GM12874 (cell line): ENCODE results near the gene PRTG.

ENCODE experiments used
- CTCF ChIP-seq: IDR thresholded peaks from 2 replicates; pipeline ENCODE4 v1.5.1; 2011; ENCODE audit warnings: low read depth, mild to moderate bottlenecking, control low read depth, low read length, moderate library complexity; ENCODE audit not compliant: insufficient read depth

PRTG gene

GRCh38 chr15:55740359-55740878, 2.5 kb downstream of the PRTG start:
- no peak for TF ChIP-seq CTCF

DNA sequence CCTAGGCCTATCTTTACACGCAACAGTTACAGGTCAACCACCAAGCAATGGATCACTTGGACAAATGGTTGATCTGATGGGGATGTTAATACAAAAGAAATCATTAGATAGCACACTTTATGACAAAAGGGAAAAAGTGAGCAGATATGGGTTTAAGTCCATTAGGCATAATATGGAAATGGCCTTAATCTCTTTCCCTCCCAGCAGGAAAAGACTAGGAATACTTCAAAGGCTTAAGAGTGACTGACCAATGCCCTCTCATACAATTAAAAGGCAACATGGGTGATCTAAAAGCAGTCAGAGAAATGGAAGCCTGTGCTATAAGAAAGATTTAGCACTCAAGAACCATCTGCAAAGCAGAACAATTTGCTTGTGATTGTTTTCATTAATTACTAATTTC, 3.3 kb downstream of the PRTG start:
- no peak for TF ChIP-seq CTCF

DNA sequence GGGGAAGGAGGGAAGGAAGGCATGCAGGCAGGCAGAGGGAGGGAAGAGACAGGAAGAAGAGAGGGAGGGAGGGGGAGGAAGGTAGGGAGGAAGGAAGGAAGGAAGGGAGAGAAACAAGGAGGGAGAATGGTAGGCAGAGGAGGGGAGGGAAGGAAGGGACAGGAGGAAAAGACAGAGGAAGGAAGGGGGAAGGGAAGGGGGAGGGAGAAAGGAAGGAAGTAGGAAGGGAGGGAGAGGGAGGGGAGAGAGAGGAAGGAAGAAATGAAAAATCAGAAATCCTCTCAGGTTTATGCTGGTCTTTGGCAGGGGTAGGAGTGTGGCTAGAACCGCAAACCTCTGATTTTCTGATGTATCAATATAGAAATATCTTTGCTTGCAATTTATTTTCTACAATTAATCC, 4.2 kb downstream of the PRTG start:
- no peak for TF ChIP-seq CTCF

DNA sequence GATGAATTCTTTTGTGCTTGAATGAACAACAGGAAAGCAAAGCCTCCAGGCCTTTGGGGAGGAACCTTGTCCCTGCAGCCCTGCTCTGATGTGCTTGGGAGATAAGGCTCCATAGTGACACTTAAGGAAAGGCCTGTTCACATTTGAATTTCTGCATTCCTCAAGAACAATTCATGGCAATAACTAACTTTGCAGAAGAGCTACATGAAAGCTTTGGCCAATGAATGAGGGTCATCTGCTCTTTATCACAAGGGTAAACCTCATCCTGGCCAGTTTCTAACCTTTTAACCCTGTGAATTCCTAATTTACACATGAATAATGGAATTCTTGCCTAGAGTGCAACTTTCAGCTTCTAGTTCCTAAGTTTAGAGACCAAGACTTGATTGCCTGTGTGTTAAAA, 5.6 kb downstream of the PRTG start:
- no peak for TF ChIP-seq CTCF

DNA sequence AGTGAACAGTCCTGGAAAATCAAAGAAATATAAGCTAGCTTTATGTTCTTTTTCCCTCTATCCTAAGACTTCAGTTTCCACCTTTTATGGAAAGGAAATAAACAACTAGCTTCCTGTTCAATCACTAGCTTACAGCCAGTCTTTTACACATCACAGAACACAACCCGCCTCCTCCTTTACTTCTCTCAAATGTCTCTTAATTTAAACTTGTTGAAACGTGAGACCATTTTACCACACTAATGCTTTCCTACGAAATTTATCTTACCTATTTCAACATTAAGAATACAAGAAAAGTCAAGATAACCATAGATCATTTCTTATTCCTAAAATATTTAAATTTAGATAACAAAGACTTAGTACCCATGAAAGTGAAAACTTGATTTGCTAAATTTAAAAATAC, 6.2 kb downstream of the PRTG start:
- TF ChIP-seq CTCF, result no peak

GRCh38 chr15:55734641-55735040, 8.3 kb downstream of the PRTG start:
- TF ChIP-seq CTCF, result no peak

DNA sequence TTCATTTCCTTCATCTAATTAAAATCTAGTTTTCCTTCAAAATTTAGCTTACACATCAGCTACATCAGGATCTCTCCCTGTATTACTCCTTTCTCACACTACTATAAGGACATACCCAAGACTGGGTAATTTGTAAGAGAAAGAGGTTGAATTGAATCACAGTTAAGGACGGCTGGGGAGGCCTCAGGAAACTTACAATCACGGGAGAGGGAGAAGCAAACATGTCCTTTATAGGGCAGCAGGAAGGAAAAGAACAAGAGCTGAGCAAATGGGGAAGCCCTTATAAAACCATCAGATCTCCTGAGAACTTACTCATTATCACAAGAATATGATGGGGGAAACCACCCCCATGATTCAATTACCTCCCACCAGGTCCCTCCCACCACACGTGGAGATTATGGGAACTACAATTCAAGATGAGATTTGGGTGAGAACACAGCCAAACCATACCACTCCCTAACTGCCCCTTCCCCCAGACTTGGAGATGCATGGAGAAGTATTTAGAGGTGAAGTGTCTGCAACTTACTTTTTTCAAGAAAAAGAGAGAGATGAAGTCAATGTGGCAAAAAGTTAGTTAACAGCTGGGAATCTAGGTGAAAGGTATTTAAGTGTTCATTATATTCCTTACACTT, 21.3 kb downstream of the PRTG start:
- TF ChIP-seq CTCF, result no peak
